SH-SY5Y (cell line): ENCODE measurements around the gene G6PC1.

Experiments used
- GATA2 ChIP-seq: IDR thresholded peaks from 2 replicates; pipeline ENCODE4 v1.6.1; 2011; ENCODE audit warnings: mild to moderate bottlenecking, low read depth, low read length
- GATA3 ChIP-seq: IDR thresholded peaks from 2 replicates; pipeline ENCODE4 v1.6.1; 2011; ENCODE audit warnings: low read depth, mild to moderate bottlenecking, low read length, moderate library complexity

DNA sequence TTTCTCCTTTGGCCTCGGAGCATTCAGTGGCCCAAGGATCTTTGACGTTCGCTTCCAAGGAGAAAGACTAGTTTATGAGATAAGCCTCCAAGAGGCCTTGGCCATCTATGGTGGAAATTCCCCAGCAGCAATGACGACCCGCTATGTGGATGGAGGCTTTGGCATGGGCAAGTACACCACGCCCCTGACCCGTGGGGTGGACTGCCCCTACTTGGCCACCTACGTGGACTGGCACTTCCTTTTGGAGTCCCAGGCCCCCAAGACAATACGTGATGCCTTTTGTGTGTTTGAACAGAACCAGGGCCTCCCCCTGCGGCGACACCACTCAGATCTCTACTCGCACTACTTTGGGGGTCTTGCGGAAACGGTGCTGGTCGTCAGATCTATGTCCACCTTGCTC lies 48.2 kb upstream of the G6PC1 start:
- no peak for TF ChIP-seq GATA2
- no peak for TF ChIP-seq GATA3
